Measurements from ENCODE around the gene CHRNE.
"Not testable (repeated sequence)": the region's sequence is repeated elsewhere in the genome, so short reads cannot be mapped to it uniquely, and the experiment has no call there.

CHRNE gene

DNA sequence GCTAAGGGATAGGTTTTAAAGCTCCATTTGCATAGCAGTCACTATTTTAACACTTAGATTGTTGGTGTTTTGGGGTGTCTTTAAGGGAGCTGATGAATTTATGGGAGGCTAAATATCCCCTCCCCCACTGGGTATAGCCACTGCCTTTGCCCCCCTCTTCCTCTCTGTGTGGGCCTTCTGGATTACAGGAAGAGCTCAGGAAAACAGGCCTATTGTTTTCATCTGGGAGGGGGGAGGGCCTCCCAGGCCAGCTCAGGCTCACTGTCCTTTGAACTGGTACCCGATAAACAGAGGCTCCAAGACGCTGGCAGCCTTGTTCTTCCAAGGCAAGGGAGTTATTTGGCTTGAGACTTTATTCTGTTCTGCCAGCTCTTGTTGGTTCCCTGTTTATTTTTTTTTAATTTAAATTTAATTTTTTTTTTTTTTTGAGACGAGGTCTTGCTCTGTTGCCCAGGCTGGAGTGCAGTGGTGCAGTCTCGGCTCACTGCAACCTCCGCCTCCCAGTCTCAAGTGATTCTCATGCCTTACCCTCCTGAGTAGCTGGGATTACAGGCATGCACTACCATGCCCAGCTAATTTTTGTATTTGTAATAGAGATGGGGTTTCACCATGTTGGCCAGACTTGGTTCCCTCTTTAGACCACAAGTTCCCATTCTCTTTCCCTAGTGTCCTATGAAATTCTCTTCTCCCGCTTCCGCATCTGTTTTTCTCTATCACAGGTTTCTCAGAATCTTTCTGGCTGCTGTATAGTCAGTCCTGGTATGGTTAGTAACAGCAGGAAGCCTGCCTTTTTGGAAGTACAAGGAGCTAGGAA, 44.6 kb downstream of the CHRNE start:
- H3K9me3 ChIP-seq (ENCODE audit: control insufficient read depth, insufficient read depth, low read length) = no peaks in the 10 kb centered on the region
- H3K36me3 ChIP-seq (ENCODE audit: control insufficient read depth, low read length) = no peaks in the 10 kb centered on the region; the same call in 1 of the 2 replicates
- no peak overlapping the region for H3K4me2 ChIP-seq (ENCODE audit: low read length)
- no peak overlapping the region for H3K27ac ChIP-seq (ENCODE audit: low read depth, low read length)
- no peaks in the 10 kb centered on the region for H3K4me1 ChIP-seq (ENCODE audit: control insufficient read depth, low read length)
- no peaks in the 10 kb centered on the region for H3F3A ChIP-seq (ENCODE audit: control insufficient read depth, insufficient read depth)
- TF ChIP-seq EZH2phosphoT487 (IDR thresholded peaks at IDR 0.05; ENCODE audit: borderline replicate concordance, low read length) = no peak
- TF ChIP-seq, protein P1, sequence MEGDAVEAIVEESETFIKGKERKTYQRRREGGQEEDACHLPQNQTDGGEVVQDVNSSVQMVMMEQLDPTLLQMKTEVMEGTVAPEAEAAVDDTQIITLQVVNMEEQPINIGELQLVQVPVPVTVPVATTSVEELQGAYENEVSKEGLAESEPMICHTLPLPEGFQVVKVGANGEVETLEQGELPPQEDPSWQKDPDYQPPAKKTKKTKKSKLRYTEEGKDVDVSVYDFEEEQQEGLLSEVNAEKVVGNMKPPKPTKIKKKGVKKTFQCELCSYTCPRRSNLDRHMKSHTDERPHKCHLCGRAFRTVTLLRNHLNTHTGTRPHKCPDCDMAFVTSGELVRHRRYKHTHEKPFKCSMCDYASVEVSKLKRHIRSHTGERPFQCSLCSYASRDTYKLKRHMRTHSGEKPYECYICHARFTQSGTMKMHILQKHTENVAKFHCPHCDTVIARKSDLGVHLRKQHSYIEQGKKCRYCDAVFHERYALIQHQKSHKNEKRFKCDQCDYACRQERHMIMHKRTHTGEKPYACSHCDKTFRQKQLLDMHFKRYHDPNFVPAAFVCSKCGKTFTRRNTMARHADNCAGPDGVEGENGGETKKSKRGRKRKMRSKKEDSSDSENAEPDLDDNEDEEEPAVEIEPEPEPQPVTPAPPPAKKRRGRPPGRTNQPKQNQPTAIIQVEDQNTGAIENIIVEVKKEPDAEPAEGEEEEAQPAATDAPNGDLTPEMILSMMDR (IDR thresholded peaks at IDR 0.05; ENCODE audit: low read depth, low read length, poor library complexity, severe bottlenecking) = no peak
- no peak overlapping the region for H3K4me3 ChIP-seq (ENCODE audit: low read length)
- H3K9me2 ChIP-seq (replicated peaks; ENCODE audit: control insufficient read depth, low read length) = no peaks in the 10 kb centered on the region
- no peaks in the 10 kb centered on the region for H3K27me3 ChIP-seq (ENCODE audit: control insufficient read depth, low read length)
- H3K79me2 ChIP-seq (ENCODE audit: control insufficient read depth, low read length) = 0 out of 2 replicates have a peak, but pooled peaks cover 2% of the 10 kb centered on the region
- no peaks in the 10 kb centered on the region for H4K20me1 ChIP-seq (ENCODE audit: control insufficient read depth, insufficient read depth, low read depth, low read length)

DNA sequence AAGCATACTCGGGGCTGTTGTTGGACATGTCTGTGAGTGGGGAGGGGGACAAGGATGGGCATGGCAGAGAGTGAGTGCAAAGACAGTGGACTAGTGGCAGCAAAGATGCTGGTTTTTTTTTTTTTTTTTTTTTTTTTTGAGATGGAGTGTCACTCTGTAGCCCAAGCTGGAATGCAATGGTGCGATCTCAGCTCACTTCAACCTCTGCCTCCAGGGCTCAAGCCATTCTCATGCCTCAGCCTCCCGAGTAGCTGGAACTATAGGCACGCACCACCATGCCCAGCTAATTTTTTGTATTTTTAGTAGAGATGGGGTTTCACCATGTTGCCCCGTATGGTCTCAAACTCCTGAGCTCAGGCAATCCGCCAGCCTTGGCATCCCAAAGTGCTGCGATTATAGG, 45.6 kb downstream of the CHRNE start:
- H4K20me1 ChIP-seq (ENCODE audit: control insufficient read depth, insufficient read depth, low read depth, low read length); H3K79me2 ChIP-seq (ENCODE audit: control insufficient read depth, low read length); H3F3A ChIP-seq (ENCODE audit: control insufficient read depth, insufficient read depth); H3K9me3 ChIP-seq (ENCODE audit: control insufficient read depth, insufficient read depth, low read length); H3K9me2 ChIP-seq (replicated peaks; ENCODE audit: control insufficient read depth, low read length); H3K27me3 ChIP-seq (ENCODE audit: control insufficient read depth, low read length); H3K4me2 ChIP-seq (ENCODE audit: low read length); H3K4me3 ChIP-seq (ENCODE audit: low read length); H3K36me3 ChIP-seq (ENCODE audit: control insufficient read depth, low read length); H3K27ac ChIP-seq (ENCODE audit: low read depth, low read length); H3K4me1 ChIP-seq (ENCODE audit: control insufficient read depth, low read length): not testable (repeated sequence)

DNA sequence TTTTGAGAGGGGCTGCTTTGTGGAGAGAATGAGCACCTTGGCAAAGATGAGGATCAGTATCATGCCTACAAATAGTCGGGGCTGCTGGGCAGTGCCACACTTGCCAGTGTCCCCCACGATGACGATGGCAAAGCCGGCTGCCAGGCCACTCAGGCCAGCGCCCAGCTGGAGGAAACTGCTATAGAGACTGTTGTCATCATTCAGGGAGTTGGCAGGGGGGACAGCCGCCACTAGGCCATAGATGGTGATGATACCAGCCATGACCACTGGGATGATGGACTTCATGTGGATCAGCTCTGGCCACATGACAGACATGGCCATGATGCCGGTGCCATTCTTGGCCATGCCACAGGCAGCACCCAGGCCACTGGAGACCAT, 46.0 kb downstream of the CHRNE start:
- Histone ChIP-seq H3K4me1 (ENCODE audit: control insufficient read depth, low read length) (no peaks in the 10 kb centered on the region), H3K79me2 (ENCODE audit: control insufficient read depth, low read length) (peaks cover 2% of the 10 kb centered on the region; the same call in 1 of the 2 replicates), H3F3A (ENCODE audit: control insufficient read depth, insufficient read depth) (no peaks in the 10 kb centered on the region), H3K9me2 (replicated peaks; ENCODE audit: control insufficient read depth, low read length) (no peaks in the 10 kb centered on the region), H3K4me3 (ENCODE audit: low read length) (no peak overlapping the region), H3K4me2 (ENCODE audit: low read length) (no peak overlapping the region), H3K27ac (ENCODE audit: low read depth, low read length) (no peak overlapping the region), H3K36me3 (ENCODE audit: control insufficient read depth, low read length) (no peaks in the 10 kb centered on the region; the same call in 1 of the 2 replicates), H4K20me1 (ENCODE audit: control insufficient read depth, insufficient read depth, low read depth, low read length) (no peaks in the 10 kb centered on the region), H3K27me3 (ENCODE audit: control insufficient read depth, low read length) (no peaks in the 10 kb centered on the region), H3K9me3 (ENCODE audit: control insufficient read depth, insufficient read depth, low read length) (no peaks in the 10 kb centered on the region)
- TF ChIP-seq EZH2phosphoT487 (IDR thresholded peaks at IDR 0.05; ENCODE audit: borderline replicate concordance, low read length) = no peak
- TF ChIP-seq, protein P1 (IDR thresholded peaks at IDR 0.05; ENCODE audit: low read depth, low read length, poor library complexity, severe bottlenecking) = no peak

DNA sequence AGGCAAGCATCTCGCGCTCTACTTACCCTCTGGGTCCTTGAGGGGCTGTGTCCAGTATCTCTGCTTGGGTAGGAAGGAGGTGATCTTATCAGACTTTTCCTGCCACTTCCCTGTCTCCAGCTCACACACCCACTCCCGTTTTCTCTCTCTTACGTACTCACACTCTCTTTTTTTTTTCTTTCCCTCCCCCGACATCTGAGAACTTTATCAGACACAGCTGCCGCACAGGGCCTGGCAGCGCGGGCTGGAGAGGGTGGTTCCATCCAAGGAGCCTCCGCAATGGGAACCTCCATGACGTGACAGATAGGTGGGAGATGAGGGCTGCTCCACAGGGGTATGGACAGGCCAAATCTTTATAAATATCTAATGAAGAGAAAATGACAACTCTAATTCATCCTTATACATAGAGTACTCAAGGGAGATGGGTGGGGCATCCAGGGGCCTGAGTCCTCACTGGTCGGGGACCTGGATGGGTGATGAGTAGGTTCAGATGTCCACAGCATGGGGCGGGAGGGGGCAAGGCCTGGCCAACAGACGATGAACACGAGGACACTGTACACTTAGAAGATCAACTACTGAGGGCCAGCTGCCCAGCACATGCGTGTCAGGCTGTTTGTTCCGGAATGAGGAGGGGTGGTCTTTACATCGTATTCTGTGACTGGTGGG, 46.5 kb downstream of the CHRNE start:
- no peaks in the 10 kb centered on the region for H3K4me1 ChIP-seq (ENCODE audit: control insufficient read depth, low read length)
- H4K20me1 ChIP-seq (ENCODE audit: control insufficient read depth, insufficient read depth, low read depth, low read length) = no peaks in the 10 kb centered on the region
- H3K9me2 ChIP-seq (replicated peaks; ENCODE audit: control insufficient read depth, low read length) = no peaks in the 10 kb centered on the region
- H3F3A ChIP-seq (ENCODE audit: control insufficient read depth, insufficient read depth) = no peaks in the 10 kb centered on the region
- H3K27me3 ChIP-seq (ENCODE audit: control insufficient read depth, low read length) = no peaks in the 10 kb centered on the region
- H3K36me3 ChIP-seq (ENCODE audit: control insufficient read depth, low read length) = no peaks in the 10 kb centered on the region; the same call in 1 of the 2 replicates
- H3K79me2 ChIP-seq (ENCODE audit: control insufficient read depth, low read length) = peaks cover 5% of the 10 kb centered on the region
- H3K4me2 ChIP-seq (ENCODE audit: low read length) = no peak overlapping the region
- no peak overlapping the region for H3K4me3 ChIP-seq (ENCODE audit: low read length)
- no peak for TF ChIP-seq EZH2phosphoT487 (IDR thresholded peaks at IDR 0.05; ENCODE audit: borderline replicate concordance, low read length)
- TF ChIP-seq, protein P1 (IDR thresholded peaks at IDR 0.05; ENCODE audit: low read depth, low read length, poor library complexity, severe bottlenecking) = no peak
- no peak overlapping the region for H3K27ac ChIP-seq (ENCODE audit: low read depth, low read length)
- no peaks in the 10 kb centered on the region for H3K9me3 ChIP-seq (ENCODE audit: control insufficient read depth, insufficient read depth, low read length)

Data from DOHH2 (cell line).